Measurements from ENCODE around the gene TGDS. TPM values are rescaled to one million over a fixed set of nuclear protein-coding genes. Genes with fewer than 3 reads are reported as not detected.

Gene TGDS
- total and polyA plus RNA-seq, 2 of the 8 experiments (the other 6 are each of a cell fraction or from before 2014, with no cell fraction given) = 11.6 to 11.8 TPM

GRCh38 chr13:94586371-94586770 is 9.6 kb downstream of the TGDS start:
- H3K4me2 ChIP-seq (ENCODE audit: insufficient read depth in 1 of 2, low read depth in 2 of 2, low read length in 2 of 2) = no peak overlapping the region
- no peaks in the 10 kb centered on the region for H3K27me3 ChIP-seq (replicated peaks in 1 of 4; ENCODE audit: control insufficient read depth in 3 of 4, extremely low read depth in 1 of 4, insufficient read depth in 3 of 4, low read length in 3 of 4)
- DNase-seq (ENCODE audit: low read depth in 1 of 2, low spot score in 2 of 2) (no peak), FAIRE-seq (no peak)
- no peak overlapping the region for H2BK5ac ChIP-seq (ENCODE audit: low read depth, low read length)
- ChIA-PET CTCF (ENCODE audit: partially characterized antibody) (interaction anchor here (0.6 to 1.1 kb wide), 3 partner anchors 9 to 1915 kb away, joined by 3 to 4 read pairs (median 3); no protein-coding TSS in a partner anchor), POLR2A (ENCODE audit: partially characterized antibody) (interaction anchor here (0.6 to 1.4 kb wide), 2 partner anchors 9 to 17 kb away, joined by 3 read pairs; no protein-coding TSS in a partner anchor)
- H3K9me3 ChIP-seq (ENCODE audit: insufficient read depth in 2 of 2, low read depth in 1 of 2, low read length in 1 of 2) = no peaks in the 10 kb centered on the region
- no peak overlapping the region for H2AK5ac ChIP-seq (ENCODE audit: low read depth, low read length)
- H2BK15ac ChIP-seq (ENCODE audit: low read length) = no peak overlapping the region
- H4K91ac ChIP-seq (replicated peaks; ENCODE audit: insufficient read length, low read length) = no peak overlapping the region
- no peak overlapping the region for H3K27ac ChIP-seq (ENCODE audit: low read depth, low read length)
- no peak overlapping the region for H2BK120ac ChIP-seq (replicated peaks; ENCODE audit: low read depth, low read length)
- H3K18ac ChIP-seq (ENCODE audit: extremely low read depth, low read length) = no peak overlapping the region
- no peak overlapping the region for H3K56ac ChIP-seq (replicated peaks; ENCODE audit: insufficient read length, low read depth, low read length)
- peaks cover 0 to 48% (median 15%) of the 10 kb centered on the region in 4 experiments; a peak in 7 of 8 replicates for H3K36me3 ChIP-seq (ENCODE audit: control insufficient read depth in 2 of 4, insufficient read depth in 4 of 4, low read length in 3 of 4)
- H3K23me2 ChIP-seq (ENCODE audit: low read depth, low read length) = no peaks in the 10 kb centered on the region
- H2AFZ ChIP-seq (ENCODE audit: low read length) = no peak overlapping the region
- no peak overlapping the region for H4K8ac ChIP-seq (ENCODE audit: extremely low read depth, insufficient read depth, low read length)
- no peak overlapping the region for H3K9ac ChIP-seq (replicated peaks in 1 of 4; ENCODE audit: extremely low read depth in 1 of 4, low read depth in 3 of 4, low read length in 3 of 4)
- H3K4me1 ChIP-seq (replicated peaks in 1 of 4; ENCODE audit: control insufficient read depth in 3 of 4, insufficient read depth in 4 of 4, low read length in 3 of 4) = no peaks in the 10 kb centered on the region
- H4K20me1 ChIP-seq (replicated peaks in 1 of 2; ENCODE audit: control insufficient read depth in 1 of 2, insufficient read depth in 2 of 2, low read length in 2 of 2) = no peaks in the 10 kb centered on the region
- H3K79me1 ChIP-seq (ENCODE audit: low read depth, low read length) = no peaks in the 10 kb centered on the region
- no peak overlapping the region for H2BK12ac ChIP-seq (ENCODE audit: low read depth, low read length)
- no peak overlapping the region for H3K23ac ChIP-seq (ENCODE audit: insufficient read length)
- no peak overlapping the region for H3K4me3 ChIP-seq (ENCODE audit: extremely low read depth in 1 of 4, insufficient read depth in 2 of 4, low read depth in 3 of 4, low read length in 4 of 4)
- WGBS, 2 experiments (ENCODE audit: extremely low coverage in 1 of 2, insufficient coverage in 1 of 2, insufficient read length in 1 of 2, insufficient replicate concordance in 2 of 2, low coverage in 1 of 2, low lambda C conversion rate in 2 of 2, missing lambda C conversion rate in 1 of 2) = 95% methylated on average over 7 of the region's 7 CpGs; no CpG with 5 or more reads in 1 of the 2 experiments
- H3K4ac ChIP-seq (replicated peaks; ENCODE audit: insufficient read length, low read depth, low read length) = no peak overlapping the region
- H3K79me2 ChIP-seq (ENCODE audit: control insufficient read depth in 1 of 2, insufficient read depth in 2 of 2, low read length in 2 of 2) = peaks cover 0 to 11% of the 10 kb centered on the region in 2 experiments; a peak in 2 of 4 replicates
- H3K14ac ChIP-seq (ENCODE audit: insufficient read length) = no peak overlapping the region
- no peak overlapping the region for H4K5ac ChIP-seq (ENCODE audit: insufficient read length, low read depth, low read length)
- H2BK20ac ChIP-seq (ENCODE audit: low read length) = no peak overlapping the region
- no peak for TF ChIP-seq KDM5A (IDR thresholded peaks at IDR 0.05; ENCODE audit: low read length)
- no peak for TF ChIP-seq SP2 (IDR thresholded peaks at IDR 0.05; ENCODE audit: low read length)
- no peak for TF ChIP-seq SIN3A (conservative IDR thresholded peaks at IDR 0.05 in 1 of 2, IDR thresholded peaks at IDR 0.05 in 1 of 2; ENCODE audit: low read depth in 1 of 2, low read length in 2 of 2)
- no peak for TF ChIP-seq BCL11A (IDR thresholded peaks at IDR 0.05; ENCODE audit: low read depth in 2 of 2, low read length in 2 of 2)
- no peak for TF ChIP-seq SP4 (IDR thresholded peaks at IDR 0.05; ENCODE audit: low read length)
- no peak for TF ChIP-seq RXRA (IDR thresholded peaks at IDR 0.05; ENCODE audit: insufficient read depth, low read depth, low read length)
- TF ChIP-seq CEBPB (IDR thresholded peaks at IDR 0.05; ENCODE audit: low read depth, low read length) = no peak
- TF ChIP-seq CTCF (IDR thresholded peaks at IDR 0.05; ENCODE audit: control extremely low read depth in 1 of 3, insufficient read depth in 1 of 3, low read depth in 1 of 3, low read length in 3 of 3) = no peak
- TF ChIP-seq KDM4A (IDR thresholded peaks at IDR 0.05; ENCODE audit: low read depth, low read length, severe bottlenecking) = no peak
- no peak for TF ChIP-seq RBBP5 (IDR thresholded peaks at IDR 0.05; ENCODE audit: borderline replicate concordance, low read depth, low read length)
- TF ChIP-seq, protein P1, sequence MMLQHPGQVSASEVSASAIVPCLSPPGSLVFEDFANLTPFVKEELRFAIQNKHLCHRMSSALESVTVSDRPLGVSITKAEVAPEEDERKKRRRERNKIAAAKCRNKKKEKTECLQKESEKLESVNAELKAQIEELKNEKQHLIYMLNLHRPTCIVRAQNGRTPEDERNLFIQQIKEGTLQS (IDR thresholded peaks at IDR 0.05; ENCODE audit: insufficient read depth, low read depth, low read length) = no peak

Data from H1 (cell line).